ENCODE measurements around the gene IFITM10.

Gene IFITM10

GRCh38 chr11:1733716-1734640 is 16.4 kb downstream of the IFITM10 start:
- DNase-seq (ENCODE audit: low read depth) = no peak
- no peak overlapping the region for H3K4me3 ChIP-seq (ENCODE audit: low read depth, low read length)
- in situ Hi-C loops (cut with HindIII; ENCODE audit: low sequenced_read_pairs) = no loop called here
- TF ChIP-seq, protein P1, sequence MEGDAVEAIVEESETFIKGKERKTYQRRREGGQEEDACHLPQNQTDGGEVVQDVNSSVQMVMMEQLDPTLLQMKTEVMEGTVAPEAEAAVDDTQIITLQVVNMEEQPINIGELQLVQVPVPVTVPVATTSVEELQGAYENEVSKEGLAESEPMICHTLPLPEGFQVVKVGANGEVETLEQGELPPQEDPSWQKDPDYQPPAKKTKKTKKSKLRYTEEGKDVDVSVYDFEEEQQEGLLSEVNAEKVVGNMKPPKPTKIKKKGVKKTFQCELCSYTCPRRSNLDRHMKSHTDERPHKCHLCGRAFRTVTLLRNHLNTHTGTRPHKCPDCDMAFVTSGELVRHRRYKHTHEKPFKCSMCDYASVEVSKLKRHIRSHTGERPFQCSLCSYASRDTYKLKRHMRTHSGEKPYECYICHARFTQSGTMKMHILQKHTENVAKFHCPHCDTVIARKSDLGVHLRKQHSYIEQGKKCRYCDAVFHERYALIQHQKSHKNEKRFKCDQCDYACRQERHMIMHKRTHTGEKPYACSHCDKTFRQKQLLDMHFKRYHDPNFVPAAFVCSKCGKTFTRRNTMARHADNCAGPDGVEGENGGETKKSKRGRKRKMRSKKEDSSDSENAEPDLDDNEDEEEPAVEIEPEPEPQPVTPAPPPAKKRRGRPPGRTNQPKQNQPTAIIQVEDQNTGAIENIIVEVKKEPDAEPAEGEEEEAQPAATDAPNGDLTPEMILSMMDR (IDR thresholded peaks at IDR 0.05; ENCODE audit: low read depth, low read length, missing control alignments) = no peak

DNA sequence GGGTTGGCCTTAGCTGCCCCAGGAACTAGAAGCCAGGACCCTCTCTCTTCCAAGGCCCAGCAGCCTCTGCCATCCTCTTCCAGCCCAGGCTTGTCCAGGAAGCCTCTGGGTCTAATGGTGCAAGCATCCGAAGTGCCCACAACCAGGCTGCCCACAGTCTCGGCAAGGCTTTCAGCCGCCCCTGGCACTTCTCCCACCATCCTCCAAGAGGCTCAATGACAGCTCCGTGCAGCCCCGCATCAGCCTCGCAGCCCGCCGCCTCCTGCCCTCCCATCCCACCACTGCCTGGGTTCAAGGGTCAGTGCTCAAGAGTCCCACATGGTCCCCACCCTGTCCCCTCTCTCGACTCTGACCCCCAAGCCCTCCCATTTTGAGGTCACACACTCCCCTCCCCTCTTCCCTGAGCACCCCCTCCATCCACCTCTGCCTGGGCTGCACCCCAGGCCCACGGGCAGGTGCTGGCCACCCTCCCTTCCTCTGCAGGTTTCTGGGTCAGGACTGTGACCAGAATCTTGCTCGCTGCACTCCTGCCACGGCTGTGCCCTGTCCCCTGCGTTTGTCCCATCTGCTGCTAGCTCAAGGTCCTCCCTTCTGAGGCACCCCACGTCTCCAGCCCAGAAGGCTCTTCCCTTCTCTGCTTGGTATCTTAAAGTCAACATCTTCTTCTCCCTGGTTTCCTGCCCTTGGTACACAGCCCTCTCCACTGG is 17.2 kb downstream of the IFITM10 start:
- in situ Hi-C loops (cut with HindIII; ENCODE audit: low sequenced_read_pairs) = no loop called here
- TF ChIP-seq, protein P1 (IDR thresholded peaks at IDR 0.05; ENCODE audit: low read depth, low read length, missing control alignments) = no peak
- no peak overlapping the region for H3K4me3 ChIP-seq (ENCODE audit: low read depth, low read length)
- DNase-seq (ENCODE audit: low read depth) = no peak

- TF ChIP-seq, protein P1 (IDR thresholded peaks at IDR 0.05; ENCODE audit: low read depth, low read length, missing control alignments) = no peak
- in situ Hi-C loops (cut with HindIII; ENCODE audit: low sequenced_read_pairs) = no loop called here
These were observed 17.9 kb downstream of the IFITM10 start for GRCh38 chr11:1732418-1733008.

GRCh38 chr11:1731451-1732059 is 18.8 kb downstream of the IFITM10 start:
- no peak for DNase-seq (ENCODE audit: low read depth)
- in situ Hi-C loops (cut with HindIII; ENCODE audit: low sequenced_read_pairs) = no loop called here
- H3K4me3 ChIP-seq (ENCODE audit: low read depth, low read length) = no peak overlapping the region
- TF ChIP-seq, protein P1 (IDR thresholded peaks at IDR 0.05; ENCODE audit: low read depth, low read length, missing control alignments) = no peak

More at GRCh38 chr11:1732418-1733008, 17.9 kb downstream of the IFITM10 start:
- no peak for DNase-seq (ENCODE audit: low read depth)
- no peak overlapping the region for H3K4me3 ChIP-seq (ENCODE audit: low read depth, low read length)

DNA sequence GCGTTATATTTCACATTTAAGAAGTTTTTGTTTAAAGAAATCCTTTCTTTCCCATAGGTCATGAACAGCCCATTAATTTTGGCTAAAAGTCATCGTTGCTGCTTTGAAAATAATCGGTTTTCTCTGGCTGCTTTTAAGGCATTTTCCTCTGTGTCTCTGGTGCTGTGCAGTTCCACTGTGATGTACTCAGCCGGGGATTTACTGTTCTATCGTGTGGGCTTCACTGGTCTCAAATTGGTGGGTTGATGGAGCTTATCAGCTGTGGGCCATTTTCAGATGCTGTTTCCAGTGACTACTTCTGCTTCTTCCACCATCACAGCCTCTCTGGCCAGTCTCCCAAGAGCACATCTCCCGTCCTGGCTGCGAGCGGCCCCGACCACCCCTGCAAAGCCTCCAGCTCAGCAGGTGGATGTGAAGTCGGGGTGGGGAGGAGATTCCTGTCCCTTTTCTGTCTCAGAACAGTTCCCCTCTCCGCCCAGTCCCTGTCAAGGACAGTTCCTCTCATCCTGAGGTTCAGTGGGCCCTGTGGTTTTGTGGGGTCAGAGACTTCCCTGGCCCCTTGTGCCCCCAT is 20.3 kb downstream of the IFITM10 start:
- no peak overlapping the region for H3K4me3 ChIP-seq (ENCODE audit: low read depth, low read length)
- in situ Hi-C loops (cut with HindIII; ENCODE audit: low sequenced_read_pairs) = no loop called here
- DNase-seq (ENCODE audit: low read depth) = no peak
- TF ChIP-seq, protein P1 (IDR thresholded peaks at IDR 0.05; ENCODE audit: low read depth, low read length, missing control alignments) = no peak

GRCh38 chr11:1729692-1730011 is 20.7 kb downstream of the IFITM10 start:
- TF ChIP-seq, protein P1 (IDR thresholded peaks at IDR 0.05; ENCODE audit: low read depth, low read length, missing control alignments) = no peak
- H3K4me3 ChIP-seq (ENCODE audit: low read depth, low read length) = no peak overlapping the region
- in situ Hi-C loops (cut with HindIII; ENCODE audit: low sequenced_read_pairs) = no loop called here
- no peak for DNase-seq (ENCODE audit: low read depth)

All from astrocyte of the cerebellum (primary cell).